A549 (cell line): ENCODE results near the gene CHD1. TPM values are rescaled to one million over a fixed set of nuclear protein-coding genes. Genes with fewer than 3 reads are reported as not detected.
A peak's percentile ranks its signal among the peaks of the same experiment; 100 is the strongest.

Experiments
- ATAC-seq, 2 experiments: fragments of 200-7000 bp in 1 of 2; fragments of >200 bp in 1 of 2; cut with Nextera tagmentation in 1 of 2; cut with Tn5 transposase in 1 of 2; 3 replicates each; pipeline versions ENCODE4 v1.8.0 to v1.9.1; 2018 to 2020; ENCODE audit warnings: mild to moderate bottlenecking in 1 of 2, moderate library complexity in 1 of 2
- CTCF ChIA-PET: fragments of 300-600 bp; sonication (Branson Sonifier 250); formaldehyde crosslinking; extraction: SDS; loops from one replicate; lab custom pipeline; 2021; ENCODE audit warnings: antibody characterized with exemption, inconsistent platforms; lab: Yijun Ruan, JAX
- POLR2A ChIA-PET: fragments of 350-600 bp; formaldehyde crosslinking; extraction: SDS; loops from one replicate; lab custom pipeline; 2021; ENCODE audit warnings: antibody characterized with exemption, inconsistent platforms; lab: Yijun Ruan, JAX
- DNase-seq, 2 experiments: peaks; one replicate each; pipeline versions ENCODE4 v3.0.0 to v3.0.0-alpha.2; 2011 to 2016; ENCODE audit warnings: low read depth in 1 of 2, low spot score in 1 of 2
- FAIRE-seq: peaks from 2 replicates; lab custom pipeline; 2011; peaks lifted over from hg19 to GRCh38; lab: Jason Lieb, UNC
- H3K27ac ChIP-seq, 2 experiments: fragments of >200 bp; sonication (Bioruptor Twin); formaldehyde crosslinking; 3 replicates each; pipeline ENCODE4 v1.5.1; 2016 to 2017
- H3K4me1 ChIP-seq: fragments of >200 bp; sonication (Bioruptor Twin); formaldehyde crosslinking; 3 replicates; pipeline ENCODE4 v1.6.1; 2016
- H3K4me2 ChIP-seq: fragments of >200 bp; sonication (Bioruptor Twin); formaldehyde crosslinking; 3 replicates; pipeline ENCODE4 v1.6.1; 2016
- H3K4me3 ChIP-seq: fragments of >200 bp; sonication (Bioruptor Twin); formaldehyde crosslinking; 3 replicates; pipeline ENCODE4 v1.5.1; 2016
- H3K9me3 ChIP-seq: fragments of >200 bp; sonication (Bioruptor Twin); formaldehyde crosslinking; 3 replicates; pipeline ENCODE4 v1.6.1; 2016
- CEBPB ChIP-seq, 2 experiments: fragments of >200 bp in 1 of 2; sonication (Bioruptor Twin) in 1 of 2; formaldehyde crosslinking in 1 of 2; IDR thresholded peaks; 2 replicates each; pipeline ENCODE4 v1.6.1; 2012 to 2016
- CTCF ChIP-seq: fragments of >200 bp; sonication (Bioruptor Twin); formaldehyde crosslinking; IDR thresholded peaks from 3 replicates; pipeline ENCODE4 v1.5.1; 2016
- FOSB ChIP-seq: fragments of 250-450 bp; sonication (Bioruptor Pico); IDR thresholded peaks from 2 replicates; pipeline ENCODE4 v1.5.0; 2020; ENCODE audit warnings: mild to moderate bottlenecking, moderate library complexity
- FOSL2 ChIP-seq, 2 experiments: fragments of 450-650 bp in 1 of 2; fragments of >200 bp in 1 of 2; sonication (Bioruptor Twin) in 1 of 2; formaldehyde crosslinking; IDR thresholded peaks; 2 replicates each; pipeline versions ENCODE4 v1.5.0 to v1.6.1; 2016 to 2020; ENCODE audit warnings: mild to moderate bottlenecking in 1 of 2, moderate library complexity in 1 of 2
- GATA3 ChIP-seq: IDR thresholded peaks from 2 replicates; pipeline ENCODE4 v1.6.1; 2012; ENCODE audit warnings: borderline replicate concordance
- HES2 ChIP-seq: fragments of >200 bp; sonication (Bioruptor Twin); formaldehyde crosslinking; IDR thresholded peaks from 2 replicates; pipeline ENCODE4 v1.6.1; 2016
- NPAS2 ChIP-seq: fragments of 250-450 bp; sonication (Bioruptor Pico); IDR thresholded peaks from 2 replicates; pipeline ENCODE4 v1.8.0; 2022; ENCODE audit warnings: mild to moderate bottlenecking, moderate library complexity, borderline replicate concordance
- POLR2A ChIP-seq: IDR thresholded peaks from 2 replicates; pipeline ENCODE4 v1.6.1; 2012; ENCODE audit warnings: mild to moderate bottlenecking, low read length
- RAD21 ChIP-seq, 2 experiments: fragments of >200 bp in 1 of 2; sonication (Bioruptor Twin) in 1 of 2; formaldehyde crosslinking in 1 of 2; IDR thresholded peaks in 1 of 2; conservative IDR thresholded peaks in 1 of 2; 2 replicates in 1 of 2; 3 replicates in 1 of 2; pipeline ENCODE4 v1.6.1; 2012 to 2018; ENCODE audit warnings: inconsistent platforms in 1 of 2
- RCOR1 ChIP-seq: fragments of 150-350 bp; IDR thresholded peaks from 2 replicates; pipeline ENCODE4 v1.6.1; 2014; ENCODE audit warnings: antibody characterized with exemption, low read length, low read depth
- SMC3 ChIP-seq: fragments of >200 bp; sonication (Bioruptor Twin); formaldehyde crosslinking; IDR thresholded peaks from 3 replicates; pipeline ENCODE4 v1.6.1; 2018; ENCODE audit warnings: inconsistent platforms
- SREBF2 ChIP-seq: fragments of 450-650 bp; IDR thresholded peaks from 2 replicates; pipeline ENCODE4 v1.6.1; 2014; ENCODE audit warnings: mild to moderate bottlenecking, moderate library complexity
- TP53 ChIP-seq: fragments of 250-450 bp; sonication (Bioruptor Pico); IDR thresholded peaks from 2 replicates; pipeline ENCODE4 v1.5.0; 2021; ENCODE audit warnings: mild to moderate bottlenecking, moderate library complexity
- ZFP36 ChIP-seq: fragments of 450-650 bp; IDR thresholded peaks from 2 replicates; pipeline ENCODE4 v1.6.1; 2014; ENCODE audit warnings: borderline replicate concordance; ENCODE audit not compliant: partially characterized antibody
- ZSCAN20 ChIP-seq: fragments of 250-450 bp; sonication (Bioruptor Pico); IDR thresholded peaks from 2 replicates; pipeline ENCODE4 v1.8.0; 2022; ENCODE audit warnings: mild to moderate bottlenecking, moderate library complexity
- WGBS: methylation state at CpG from one replicate; pipeline ENCODE4 v1.1.6; 2017; ENCODE audit errors: missing lambda C conversion rate; 5-methylcytosine and 5-hydroxymethylcytosine counted together
- polyA plus RNA-seq, 4 experiments: library from polyadenylated mRNA; depleted of rRNA in 3 of 4; stranded (reverse); fragments of >200 nt; fragmentation: RNase III in 1 of 4; extraction: RNeasy Plus Mini Kit Qiagen cat#74134 plus additional on column Dnase treatment in 1 of 4; gene quantifications; 2 replicates in 3 of 4; 3 replicates in 1 of 4; pipeline ENCODE4 v1.2.3, GENCODE V29; 2011 to 2017
- TF ChIP-seq, protein P1 (sequence below): IDR thresholded peaks from 2 replicates; pipeline ENCODE4 v1.6.1; 2012
- TF ChIP-seq, protein P2 (sequence below): fragments of 250-450 bp; sonication (Bioruptor Pico); IDR thresholded peaks from 2 replicates; pipeline ENCODE4 v1.5.0; 2021; ENCODE audit warnings: mild to moderate bottlenecking, moderate library complexity, borderline replicate concordance
- TF ChIP-seq, protein P3 (sequence below): fragments of 200-600 bp; sonication (generic); IDR thresholded peaks from 2 replicates; pipeline ENCODE4 v1.6.1; 2016; ENCODE audit warnings: antibody characterized with exemption, mild to moderate bottlenecking, moderate library complexity

The CHD1 gene
- polyA plus RNA-seq, 2 of the 4 experiments (the other 2 are of a cell fraction) = 25.9 to 53.9 TPM

GRCh38 chr5:98905857-98906688 lies 22.7 kb downstream of the CHD1 start:
- FAIRE-seq = no peak
- no peaks in the 10 kb centered on the region for H3K9me3 ChIP-seq
- WGBS = 50% methylated on average over 3 of the region's 3 CpGs
- no peak overlapping the region for H3K4me3 ChIP-seq
- H3K4me1 ChIP-seq = peaks cover 24% of the 10 kb centered on the region
- DNase-seq = peak in 1 of 2 experiments; percentile 48
- no peak overlapping the region for H3K27ac ChIP-seq
- peak; percentile 66 to 67; a peak in 3 of 6 replicates for ATAC-seq
- ChIA-PET CTCF (interaction anchor here (1.0 to 2.5 kb wide), 5 partner anchors 12 to 155 kb away, joined by 3 to 32 read pairs (median 12); no protein-coding TSS in a partner anchor), POLR2A (no interaction called here)
- no peak for TF ChIP-seq GATA3
- no peak for TF ChIP-seq POLR2A
- peak; percentile 75 to 82 for TF ChIP-seq RAD21 (conservative IDR thresholded peaks at IDR 0.05 in 1 of 2, IDR thresholded peaks at IDR 0.05 in 1 of 2)
- no peak for TF ChIP-seq RCOR1
- TF ChIP-seq FOSB = no peak
- TF ChIP-seq, protein P1, sequence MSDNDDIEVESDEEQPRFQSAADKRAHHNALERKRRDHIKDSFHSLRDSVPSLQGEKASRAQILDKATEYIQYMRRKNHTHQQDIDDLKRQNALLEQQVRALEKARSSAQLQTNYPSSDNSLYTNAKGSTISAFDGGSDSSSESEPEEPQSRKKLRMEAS = no peak
- TF ChIP-seq ZFP36 = no peak
- TF ChIP-seq SMC3 = peak; percentile 84
- peak; percentile 76 for TF ChIP-seq CTCF
- TF ChIP-seq ZSCAN20 (CRISPR knock-in tag) = no peak
- TF ChIP-seq, protein P2, sequence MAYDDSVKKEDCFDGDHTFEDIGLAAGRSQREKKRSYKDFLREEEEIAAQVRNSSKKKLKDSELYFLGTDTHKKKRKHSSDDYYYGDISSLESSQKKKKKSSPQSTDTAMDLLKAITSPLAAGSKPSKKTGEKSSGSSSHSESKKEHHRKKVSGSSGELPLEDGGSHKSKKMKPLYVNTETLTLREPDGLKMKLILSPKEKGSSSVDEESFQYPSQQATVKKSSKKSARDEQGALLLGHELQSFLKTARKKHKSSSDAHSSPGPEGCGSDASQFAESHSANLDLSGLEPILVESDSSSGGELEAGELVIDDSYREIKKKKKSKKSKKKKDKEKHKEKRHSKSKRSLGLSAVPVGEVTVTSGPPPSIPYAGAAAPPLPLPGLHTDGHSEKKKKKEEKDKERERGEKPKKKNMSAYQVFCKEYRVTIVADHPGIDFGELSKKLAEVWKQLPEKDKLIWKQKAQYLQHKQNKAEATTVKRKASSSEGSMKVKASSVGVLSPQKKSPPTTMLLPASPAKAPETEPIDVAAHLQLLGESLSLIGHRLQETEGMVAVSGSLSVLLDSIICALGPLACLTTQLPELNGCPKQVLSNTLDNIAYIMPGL (CRISPR knock-in tag) = no peak
- no peak for TF ChIP-seq HES2
- TF ChIP-seq, protein P3, sequence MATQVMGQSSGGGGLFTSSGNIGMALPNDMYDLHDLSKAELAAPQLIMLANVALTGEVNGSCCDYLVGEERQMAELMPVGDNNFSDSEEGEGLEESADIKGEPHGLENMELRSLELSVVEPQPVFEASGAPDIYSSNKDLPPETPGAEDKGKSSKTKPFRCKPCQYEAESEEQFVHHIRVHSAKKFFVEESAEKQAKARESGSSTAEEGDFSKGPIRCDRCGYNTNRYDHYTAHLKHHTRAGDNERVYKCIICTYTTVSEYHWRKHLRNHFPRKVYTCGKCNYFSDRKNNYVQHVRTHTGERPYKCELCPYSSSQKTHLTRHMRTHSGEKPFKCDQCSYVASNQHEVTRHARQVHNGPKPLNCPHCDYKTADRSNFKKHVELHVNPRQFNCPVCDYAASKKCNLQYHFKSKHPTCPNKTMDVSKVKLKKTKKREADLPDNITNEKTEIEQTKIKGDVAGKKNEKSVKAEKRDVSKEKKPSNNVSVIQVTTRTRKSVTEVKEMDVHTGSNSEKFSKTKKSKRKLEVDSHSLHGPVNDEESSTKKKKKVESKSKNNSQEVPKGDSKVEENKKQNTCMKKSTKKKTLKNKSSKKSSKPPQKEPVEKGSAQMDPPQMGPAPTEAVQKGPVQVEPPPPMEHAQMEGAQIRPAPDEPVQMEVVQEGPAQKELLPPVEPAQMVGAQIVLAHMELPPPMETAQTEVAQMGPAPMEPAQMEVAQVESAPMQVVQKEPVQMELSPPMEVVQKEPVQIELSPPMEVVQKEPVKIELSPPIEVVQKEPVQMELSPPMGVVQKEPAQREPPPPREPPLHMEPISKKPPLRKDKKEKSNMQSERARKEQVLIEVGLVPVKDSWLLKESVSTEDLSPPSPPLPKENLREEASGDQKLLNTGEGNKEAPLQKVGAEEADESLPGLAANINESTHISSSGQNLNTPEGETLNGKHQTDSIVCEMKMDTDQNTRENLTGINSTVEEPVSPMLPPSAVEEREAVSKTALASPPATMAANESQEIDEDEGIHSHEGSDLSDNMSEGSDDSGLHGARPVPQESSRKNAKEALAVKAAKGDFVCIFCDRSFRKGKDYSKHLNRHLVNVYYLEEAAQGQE = no peak
- TF ChIP-seq CEBPB (IDR thresholded peaks at IDR 0.05) = no peak
- no peak for TF ChIP-seq NPAS2 (CRISPR knock-in tag)
- TF ChIP-seq FOSL2 (IDR thresholded peaks at IDR 0.05) = no peak
- TF ChIP-seq FOSL2 (CRISPR knock-in tag; IDR thresholded peaks at IDR 0.05) = no peak
- no peak for TF ChIP-seq TP53 (CRISPR knock-in tag)
- no peak for TF ChIP-seq SREBF2
- H3K4me2 ChIP-seq = no peak overlapping the region
